ENCODE measurements around the gene KNTC1. TPM values are rescaled to one million over a fixed set of nuclear protein-coding genes. Genes with fewer than 3 reads are reported as not detected.
"Not testable (repeated sequence)": the region's sequence is repeated elsewhere in the genome, so short reads cannot be mapped to it uniquely, and the experiment has no call there.

KNTC1 gene
- total and polyA plus RNA-seq, 11 donors: 2.1 to 10.4 (median 2.8) TPM

DNA sequence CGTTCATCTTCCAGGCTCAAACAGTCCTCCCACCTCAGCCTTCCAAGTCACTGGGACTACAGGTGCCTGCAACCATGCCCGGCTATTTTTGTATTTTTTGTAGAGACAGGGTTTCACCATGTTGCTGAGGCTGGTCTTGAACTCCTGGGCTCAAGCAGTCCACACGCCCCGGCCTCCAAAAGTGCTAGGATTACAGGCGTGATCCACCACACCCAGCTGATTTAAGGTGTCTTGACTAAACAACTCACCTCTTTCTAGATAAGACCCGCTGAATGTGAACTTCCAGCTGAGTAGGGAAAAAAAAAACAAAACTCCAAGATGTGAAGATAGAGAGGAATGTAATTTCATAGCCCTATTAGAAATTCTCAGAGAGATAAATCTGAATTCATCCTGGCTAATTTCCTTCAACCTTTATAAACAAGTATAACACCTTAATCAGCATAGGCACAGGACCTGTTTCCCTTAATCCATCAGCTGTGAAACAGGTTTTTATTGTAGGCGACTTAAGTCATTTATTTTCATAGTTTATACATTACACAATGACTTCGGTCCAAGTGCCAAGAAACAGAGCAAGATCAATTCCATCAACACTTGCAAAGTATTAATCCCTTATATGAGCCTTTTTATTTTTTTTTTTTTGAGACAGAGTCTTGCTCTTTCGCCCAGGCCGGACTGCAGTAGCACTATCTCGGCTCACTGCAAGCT, 124.6 kb downstream of the KNTC1 start:
- H3K36me3 ChIP-seq: no peaks in the 10 kb centered on the region
- no peak for ATAC-seq
- WGBS, 4 donors: 81 to 89% (median 86%) methylated on average over 11 of the region's 11 CpGs

DNA sequence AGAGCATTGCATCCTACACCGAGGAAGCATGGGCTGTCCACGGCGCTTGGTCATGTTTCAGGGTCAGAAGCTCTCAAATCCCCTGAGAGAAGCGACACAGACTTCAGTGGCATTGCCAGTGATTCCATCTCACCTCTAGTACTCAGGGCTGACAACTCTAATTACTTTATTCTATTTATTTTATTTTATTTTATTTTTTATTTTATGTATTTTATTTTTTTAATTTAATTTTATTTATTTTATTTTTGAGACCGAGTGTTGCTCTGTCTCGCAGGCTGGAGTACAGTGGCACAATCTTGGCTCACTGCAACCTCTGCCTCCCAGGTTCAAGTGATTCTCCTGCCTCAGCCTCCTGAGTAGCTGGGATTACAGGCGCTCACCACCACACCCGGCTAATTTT, 126.2 kb downstream of the KNTC1 start:
- WGBS, 4 donors: 93 to 96% (median 94%) methylated on average over 8 of the region's 8 CpGs
- DNase-seq; intact Hi-C loops (cut with DNase I); H3K9me3 ChIP-seq; ATAC-seq; H3K27me3 ChIP-seq; H3K36me3 ChIP-seq; H3K27ac ChIP-seq; H3K4me3 ChIP-seq: not testable (repeated sequence)
- H3K4me1 ChIP-seq: peaks cover 0 to 12% (median 0%) of the 10 kb centered on the region in 12 donors

More for the DNA sequence above, 124.6 kb downstream of the KNTC1 start:
- DNase-seq: no peak
- H3K9me3 ChIP-seq: no peaks in the 10 kb centered on the region
- intact Hi-C loops (cut with DNase I): no loop called here
- no peak for TF ChIP-seq POLR2A (IDR thresholded peaks at IDR 0.05)
- TF ChIP-seq, protein P1, sequence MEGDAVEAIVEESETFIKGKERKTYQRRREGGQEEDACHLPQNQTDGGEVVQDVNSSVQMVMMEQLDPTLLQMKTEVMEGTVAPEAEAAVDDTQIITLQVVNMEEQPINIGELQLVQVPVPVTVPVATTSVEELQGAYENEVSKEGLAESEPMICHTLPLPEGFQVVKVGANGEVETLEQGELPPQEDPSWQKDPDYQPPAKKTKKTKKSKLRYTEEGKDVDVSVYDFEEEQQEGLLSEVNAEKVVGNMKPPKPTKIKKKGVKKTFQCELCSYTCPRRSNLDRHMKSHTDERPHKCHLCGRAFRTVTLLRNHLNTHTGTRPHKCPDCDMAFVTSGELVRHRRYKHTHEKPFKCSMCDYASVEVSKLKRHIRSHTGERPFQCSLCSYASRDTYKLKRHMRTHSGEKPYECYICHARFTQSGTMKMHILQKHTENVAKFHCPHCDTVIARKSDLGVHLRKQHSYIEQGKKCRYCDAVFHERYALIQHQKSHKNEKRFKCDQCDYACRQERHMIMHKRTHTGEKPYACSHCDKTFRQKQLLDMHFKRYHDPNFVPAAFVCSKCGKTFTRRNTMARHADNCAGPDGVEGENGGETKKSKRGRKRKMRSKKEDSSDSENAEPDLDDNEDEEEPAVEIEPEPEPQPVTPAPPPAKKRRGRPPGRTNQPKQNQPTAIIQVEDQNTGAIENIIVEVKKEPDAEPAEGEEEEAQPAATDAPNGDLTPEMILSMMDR (IDR thresholded peaks at IDR 0.05): no peak
- H3K27me3 ChIP-seq: no peaks in the 10 kb centered on the region
- H3K4me1 ChIP-seq: peaks cover 0 to 12% (median 0%) of the 10 kb centered on the region in 12 donors
- no peak overlapping the region for H3K4me3 ChIP-seq
- H3K27ac ChIP-seq: no peak overlapping the region

DNA sequence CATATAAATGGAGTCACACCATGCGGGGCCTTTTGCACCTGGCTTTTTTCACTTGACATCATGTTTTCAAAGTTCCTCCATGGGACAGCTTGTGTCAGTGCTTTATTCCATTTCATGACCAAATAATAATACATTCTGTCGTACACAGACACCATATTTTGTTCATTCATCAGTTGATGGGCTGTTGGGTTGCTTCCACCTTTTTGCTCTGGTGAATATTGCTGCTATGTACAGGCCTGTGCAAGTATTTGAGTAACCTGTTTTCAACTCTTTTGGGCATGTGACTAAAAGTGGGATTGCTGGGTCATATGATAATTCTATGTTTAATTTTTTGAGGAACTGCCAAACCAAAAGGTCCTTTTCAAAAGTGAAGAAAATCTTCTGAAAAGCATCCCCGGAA, 129.2 kb downstream of the KNTC1 start:
- Histone ChIP-seq H3K36me3 (no peaks in the 10 kb centered on the region), H3K27ac (no peak overlapping the region), H3K4me3 (no peak overlapping the region), H3K27me3 (no peaks in the 10 kb centered on the region), H3K9me3 (no peaks in the 10 kb centered on the region), H3K4me1 (peaks cover 0 to 4% (median 0%) of the 10 kb centered on the region in 12 donors)
- DNase-seq (no peak), ATAC-seq (no peak)
- WGBS, 4 donors: 88 to 95% (median 91%) methylated on average over 3 of the region's 3 CpGs
- intact Hi-C loops (cut with DNase I): no loop called here
- TF ChIP-seq, protein P1 (IDR thresholded peaks at IDR 0.05): no peak

DNA sequence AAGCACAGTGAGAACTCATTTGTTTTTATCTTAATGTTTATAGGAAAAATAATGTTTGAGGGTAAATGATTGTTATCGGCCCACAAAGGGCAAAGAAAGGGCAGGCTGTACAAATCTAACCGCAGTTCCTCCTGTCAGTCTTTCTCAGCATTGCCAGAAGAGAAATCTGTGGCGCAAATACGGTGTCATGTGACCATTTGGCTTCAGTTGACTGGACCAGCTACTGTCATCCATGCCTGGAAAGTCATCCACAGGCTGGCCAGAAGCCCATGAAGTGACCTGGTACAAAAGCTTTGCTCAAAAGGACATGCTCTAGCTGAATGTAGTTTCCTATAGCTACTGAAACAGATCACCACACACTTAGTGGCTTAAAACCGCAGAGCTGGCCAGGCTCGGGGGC, 132.5 kb downstream of the KNTC1 start:
- Histone ChIP-seq H3K9me3 (no peaks in the 10 kb centered on the region), H3K4me3 (no peak overlapping the region), H3K4me1 (peaks cover 0 to 4% (median 0%) of the 10 kb centered on the region in 12 donors), H3K36me3 (no peaks in the 10 kb centered on the region), H3K27ac (peak overlapping the region in 1 of 12 donors; percentile 15), H3K27me3 (no peaks in the 10 kb centered on the region)
- DNase-seq (peak in 4 of 5 donors; percentile 27 to 77 (median 51)), ATAC-seq (peak in 3 of 4 donors; percentile 87 to 95 (median 91))
- no peak for TF ChIP-seq POLR2A (IDR thresholded peaks at IDR 0.05)
- TF ChIP-seq, protein P1 (IDR thresholded peaks at IDR 0.05): no peak
- intact Hi-C loops (cut with DNase I): no loop called here
- 62 to 89% (median 85%) methylated on average over 6 of the region's 6 CpGs for WGBS, 4 donors

DNA sequence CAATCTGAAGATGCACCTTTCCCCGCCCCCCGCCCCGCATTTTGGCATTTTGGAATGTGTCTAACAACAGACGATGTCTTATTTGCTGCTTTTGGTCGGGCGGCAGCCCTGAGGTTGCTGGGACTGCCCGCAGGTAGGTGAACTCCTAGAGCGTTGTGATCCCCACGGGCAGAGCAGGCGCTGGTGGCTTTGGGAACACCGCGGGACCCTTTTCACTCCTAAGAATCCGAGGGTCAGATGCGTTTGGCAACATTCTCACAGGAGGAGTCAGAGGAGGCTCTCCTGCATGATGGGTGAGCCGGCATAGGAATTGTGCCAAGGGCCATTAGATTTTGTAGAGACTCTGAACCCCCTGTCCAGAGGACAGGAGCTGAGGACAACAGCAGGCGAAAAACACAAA, 134.2 kb downstream of the KNTC1 start:
- ATAC-seq (no peak), DNase-seq (no peak)
- Histone ChIP-seq H3K4me3 (no peak overlapping the region), H3K27ac (no peak overlapping the region), H3K36me3 (no peaks in the 10 kb centered on the region), H3K4me1 (peaks cover 0 to 4% (median 0%) of the 10 kb centered on the region in 12 donors), H3K27me3 (no peaks in the 10 kb centered on the region), H3K9me3 (no peaks in the 10 kb centered on the region)
- 77 to 86% (median 80%) methylated on average over 16 of the region's 16 CpGs for WGBS, 4 donors
- intact Hi-C loops (cut with DNase I): no loop called here
- TF ChIP-seq POLR2A (IDR thresholded peaks at IDR 0.05): no peak
- TF ChIP-seq, protein P1 (IDR thresholded peaks at IDR 0.05): no peak

Data from heart left ventricle (tissue), 16 donors.